B cell (primary cell): Measurements from ENCODE around the gene TRIM15. TPM values are rescaled to one million over a fixed set of nuclear protein-coding genes. Genes with fewer than 3 reads are reported as not detected.

Experiments
- ATAC-seq: fragments of 200-7000 bp; cut with Tn5 transposase; one replicate; pipeline ENCODE4 v1.10.0; 2021; ENCODE audit warnings: low read depth, mild to moderate bottlenecking, moderate number of reproducible peaks, moderate library complexity
- CTCF ChIA-PET: fragments of 350-600 bp; sonication (Branson Sonifier 250); formaldehyde crosslinking; loops from one replicate; lab custom pipeline; 2021; ENCODE audit warnings: antibody characterized with exemption, inconsistent platforms; lab: Charles Lee
- POLR2A ChIA-PET: fragments of 350-600 bp; sonication (Branson Sonifier 250); formaldehyde crosslinking; loops from one replicate; lab custom pipeline; 2021; ENCODE audit warnings: antibody characterized with exemption; lab: Charles Lee
- DNase-seq: peaks from one replicate; pipeline ENCODE4 v3.0.0; 2013
- H2AFZ ChIP-seq: 2 replicates; pipeline ENCODE4 v1.6.1; 2012; ENCODE audit warnings: mild to moderate bottlenecking, low read depth, low read length; ENCODE audit not compliant: insufficient read depth, poor library complexity, severe bottlenecking
- H3K27ac ChIP-seq, 2 donors: 1 replicate in 1 of 2; 2 replicates in 1 of 2; pipeline ENCODE4 v1.5.1; 2012 to 2013; ENCODE audit warnings: low read length in 2 of 2, mild to moderate bottlenecking in 2 of 2, moderate library complexity in 1 of 2
- H3K27me3 ChIP-seq, 4 experiments: fragments of 200-600 bp in 1 of 4; sonication (generic) in 1 of 4; replicated peaks in 1 of 4; 1 replicate in 2 of 4; 2 replicates in 2 of 4; pipeline versions ENCODE4 v1.6.1 to v1.7.0; 2013 to 2016; ENCODE audit warnings: low read length in 3 of 4, mild to moderate bottlenecking in 2 of 4, mixed read lengths in 1 of 4, moderate library complexity in 1 of 4; ENCODE audit not compliant: insufficient read depth in 4 of 4, control insufficient read depth in 3 of 4; ENCODE audit errors: control extremely low read depth in 1 of 4
- H3K36me3 ChIP-seq, 2 experiments: replicated peaks in 1 of 2; 1 replicate in 1 of 2; 2 replicates in 1 of 2; pipeline versions ENCODE4 v1.6.1 to v1.7.1; 2013; ENCODE audit warnings: low read length in 1 of 2; ENCODE audit not compliant: insufficient read depth in 2 of 2, control insufficient read depth in 1 of 2; ENCODE audit errors: control extremely low read depth in 1 of 2, extremely low read depth in 1 of 2
- H3K4me1 ChIP-seq, 2 donors: fragments of 200-600 bp in 1 of 2; sonication (generic) in 1 of 2; 1 replicate in 1 of 2; 2 replicates in 1 of 2; pipeline versions ENCODE4 v1.5.1 to v1.6.1; 2013 to 2017; ENCODE audit warnings: low read length in 2 of 2; ENCODE audit not compliant: control insufficient read depth in 2 of 2, insufficient read depth in 2 of 2
- H3K4me2 ChIP-seq: replicated peaks from 2 replicates; pipeline ENCODE3; 2012; ENCODE audit warnings: mild to moderate bottlenecking, low read depth, low read length; ENCODE audit not compliant: poor library complexity, severe bottlenecking
- H3K4me3 ChIP-seq, 5 experiments: fragments of 200-600 bp in 1 of 5; sonication (generic) in 1 of 5; 1 replicate in 3 of 5; 2 replicates in 2 of 5; pipeline versions ENCODE4 v1.5.1 to v1.7.0; 2011 to 2016; ENCODE audit warnings: low read length in 4 of 5, mild to moderate bottlenecking in 4 of 5, low read depth in 2 of 5, control low read depth in 1 of 5, moderate library complexity in 1 of 5; ENCODE audit not compliant: insufficient read depth in 1 of 5; ENCODE audit errors: control extremely low read depth in 1 of 5, extremely low read depth in 1 of 5
- H3K79me2 ChIP-seq: fragments of 200-600 bp; sonication (generic); one replicate; pipeline ENCODE4 v1.6.0; 2016; ENCODE audit warnings: low read length; ENCODE audit not compliant: control insufficient read depth, insufficient read depth
- H3K9ac ChIP-seq: fragments of 200-600 bp; sonication (generic); 2 replicates; pipeline ENCODE4 v1.6.1; 2017; ENCODE audit warnings: mild to moderate bottlenecking, low read length, moderate library complexity
- H3K9me3 ChIP-seq, 3 donors: one replicate each; pipeline versions ENCODE4 v1.6.1 to v1.7.1; 2013; ENCODE audit warnings: low read length in 2 of 3; ENCODE audit not compliant: control insufficient read depth in 2 of 3, insufficient read depth in 1 of 3; ENCODE audit errors: control extremely low read depth in 1 of 3
- H4K20me1 ChIP-seq: 2 replicates; pipeline ENCODE4 v1.6.0; 2012; ENCODE audit warnings: mild to moderate bottlenecking, low read length; ENCODE audit not compliant: insufficient read depth, control insufficient read depth, poor library complexity, severe bottlenecking
- H3K27ac Mint-ChIP-seq: one replicate; pipeline ENCODE4 v1.8.0; 2021; ENCODE audit warnings: mixed read lengths
- H3K27me3 Mint-ChIP-seq: one replicate; pipeline ENCODE4 v1.8.0; 2021; ENCODE audit warnings: mixed read lengths
- H3K4me1 Mint-ChIP-seq: one replicate; pipeline ENCODE4 v1.8.0; 2021; ENCODE audit warnings: mixed read lengths
- H3K4me3 Mint-ChIP-seq: one replicate; pipeline ENCODE4 v1.8.0; 2021; ENCODE audit warnings: mixed read lengths
- H3K9me3 Mint-ChIP-seq: one replicate; pipeline ENCODE4 v1.8.0; 2022; ENCODE audit warnings: mixed read lengths; ENCODE audit not compliant: insufficient read depth
- CTCF ChIP-seq: fragments of 200-600 bp; IDR thresholded peaks from one replicate; pipeline ENCODE4 v1.8.0; 2022; ENCODE audit warnings: antibody characterized with exemption, mild to moderate bottlenecking
- EZH2 ChIP-seq: IDR thresholded peaks from 2 replicates; pipeline ENCODE4 v1.6.1; 2012; ENCODE audit warnings: borderline replicate concordance, low read depth, mild to moderate bottlenecking, moderate library complexity, low read length; ENCODE audit not compliant: insufficient read depth, poor library complexity, severe bottlenecking
- WGBS: methylation state at CpG from one replicate; pipeline ENCODE4 v1.1.5; 2013; ENCODE audit warnings: missing lambda C conversion rate; ENCODE audit not compliant: insufficient coverage; 5-methylcytosine and 5-hydroxymethylcytosine counted together
- intact Hi-C: fragments of 100-400 bp; cut with micrococcal nuclease; formaldehyde crosslinking; loops from one replicate; pipeline ENCODE4 v1.10.0; 2022
- polyA plus RNA-seq: library from polyadenylated mRNA; depleted of rRNA; stranded (reverse); fragments of >200 nt; gene quantifications from 2 replicates; pipeline ENCODE4 v1.2.3, GENCODE V29; 2012
- total RNA-seq, 2 donors: library from RNA; stranded (reverse); fragments of 120-200 nt in 1 of 2; gene quantifications; 1 replicate in 1 of 2; 2 replicates in 1 of 2; pipeline versions ENCODE4 v1.2.3 to v1.2.4, GENCODE V29; 2013 to 2022

The TRIM15 gene
- total and polyA plus RNA-seq, 2 donors (not counting 1 experiment from before 2014, with no cell fraction given), result not detected

GRCh38 chr6:30160785-30161531, 2.4 kb upstream of the TRIM15 start, which contains the start of gene TRIM10:
Gene TRIM10, minus strand, starts transcription at chr6:30161211. Its CDS starts 353 bp downstream, at chr6:30160858.
- Mint-ChIP-seq H3K4me1 (no peaks in the 10 kb centered on the region), H3K4me3 (no peak within 1 kb of the TSS), H3K27me3 (peaks cover 40% of the 10 kb centered on the region), H3K9me3 (no peaks in the 10 kb centered on the region), H3K27ac (no peak within 1 kb of the TSS)
- H3K79me2 ChIP-seq, result no peaks in the 10 kb centered on the region
- H3K9ac ChIP-seq, result no peak within 1 kb of the TSS
- no peak within 1 kb of the TSS for H3K27ac ChIP-seq
- no peaks in the 10 kb centered on the region for H4K20me1 ChIP-seq
- no peaks in the 10 kb centered on the region for H3K36me3 ChIP-seq
- no peak within 1 kb of the TSS for H3K4me3 ChIP-seq
- H3K27me3 ChIP-seq, result peaks cover 0 to 17% (median 4%) of the 10 kb centered on the region in 4 experiments
- DNase-seq, result no peak
- TF ChIP-seq EZH2 (no peak), CTCF (no peak)
- H3K9me3 ChIP-seq, result peaks cover 0 to 3% (median 0%) of the 10 kb centered on the region in 3 donors
- intact Hi-C loops, result no loop called here
- WGBS, result 64% methylated on average over 1 of the region's 4 CpGs
- H3K4me1 ChIP-seq, result no peaks in the 10 kb centered on the region
- CTCF ChIA-PET, result no interaction called here
- no peak within 1 kb of the TSS for H3K4me2 ChIP-seq
- no peak for ATAC-seq
- POLR2A ChIA-PET, result no interaction called here
- H2AFZ ChIP-seq, result no peak within 1 kb of the TSS
